T-helper 1 cell (primary cell): ENCODE measurements around the gene TBC1D26.
"Not testable (repeated sequence)": the region's sequence is repeated elsewhere in the genome, so short reads cannot be mapped to it uniquely, and the experiment has no call there.

Experiments used
- DNase-seq, 5 donors: peaks; one replicate each; pipeline ENCODE4 v3.0.0-alpha.2; 2012 to 2020
- total RNA-seq, 4 donors: gene quantifications; one replicate each; lab custom pipeline; 2026; lab: John Stamatoyannopoulos, UW

Gene TBC1D26
- 0 reads per million in 4 donors for total RNA-seq

DNA sequence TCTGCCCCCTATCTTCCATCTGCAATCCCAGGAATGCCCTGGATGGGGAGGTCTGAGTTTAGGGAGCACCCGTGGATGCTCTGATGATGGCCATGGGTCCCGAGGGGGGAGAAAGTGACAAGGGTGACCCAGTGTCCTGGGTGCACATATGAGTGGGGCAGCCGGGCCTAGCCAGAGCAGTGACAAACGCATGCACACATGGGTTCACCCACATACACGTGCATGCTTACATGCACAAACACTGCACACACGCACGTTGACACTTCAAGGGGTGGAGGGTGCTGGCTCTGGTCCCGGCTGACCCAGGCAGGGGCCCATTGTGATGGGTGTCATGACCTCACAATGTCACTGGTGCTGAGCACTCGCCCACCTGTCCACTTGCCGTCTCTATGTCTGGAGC, at the start of gene TBC1D26:
TBC1D26 (plus strand) TSS at position 384 of the 400 bp plus-strand sequence. CDS start 3,066 bp downstream, outside the sequence.
- not testable (repeated sequence) for DNase-seq

DNA sequence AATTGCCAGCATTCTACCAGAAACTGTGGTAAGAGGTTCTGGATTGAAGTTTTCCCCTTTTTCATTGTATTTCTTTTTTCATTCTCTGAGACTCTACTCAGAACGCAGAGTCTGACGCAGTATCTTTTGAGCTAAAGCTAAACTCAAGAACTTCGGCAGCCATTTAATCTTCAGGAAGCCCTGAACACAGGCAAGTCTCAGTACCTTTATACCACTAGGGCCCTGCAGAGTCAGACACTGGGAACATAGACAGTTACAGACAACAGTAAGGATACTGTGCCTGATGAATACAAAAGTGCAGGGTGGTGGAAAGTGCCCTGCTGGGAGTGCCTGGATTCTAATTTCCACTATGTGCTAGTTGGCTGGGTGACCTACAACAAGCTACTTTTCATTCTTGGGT, 48.9 kb upstream of the TBC1D26 start:
- DNase-seq, result peak in 1 of 5 donors; percentile 26

DNA sequence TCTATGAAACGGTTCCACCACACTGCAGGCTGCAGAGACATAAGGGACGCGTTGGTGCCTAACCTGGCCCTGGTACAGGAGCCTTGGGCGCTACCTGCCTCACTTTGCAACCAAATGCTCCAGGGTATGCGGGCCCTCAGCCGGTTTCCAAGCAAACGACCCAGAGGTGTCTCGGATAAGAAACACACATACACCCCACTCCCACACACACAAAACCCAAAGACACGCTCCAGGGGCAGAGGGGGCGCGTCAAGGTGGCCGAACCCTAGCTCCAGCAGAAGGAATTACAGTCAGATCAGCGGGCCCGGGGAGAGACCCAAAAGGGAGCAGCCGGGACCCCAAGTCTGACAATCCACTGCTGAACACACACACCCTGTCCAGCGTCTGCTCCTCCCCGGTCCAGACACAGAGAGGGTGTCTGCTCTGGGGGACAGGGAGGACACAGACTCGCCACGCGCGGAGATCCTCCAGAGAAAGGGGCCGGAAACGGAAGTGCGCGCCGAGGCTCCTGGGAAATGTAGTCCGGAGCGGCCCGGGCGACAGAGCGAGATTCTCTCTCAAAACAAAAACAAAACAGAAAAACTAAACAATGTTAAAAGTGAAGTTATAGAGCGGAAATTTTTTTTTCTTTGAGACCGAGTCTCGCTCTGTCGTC, 48.1 kb upstream of the TBC1D26 start, which contains the start of gene TRIM16:
TRIM16 (minus strand) TSS at position 488 of the 655 bp plus-strand sequence. CDS start 32,702 bp downstream, outside the sequence.
- DNase-seq, result peak; percentile 59 to 78 (median 72)

DNA sequence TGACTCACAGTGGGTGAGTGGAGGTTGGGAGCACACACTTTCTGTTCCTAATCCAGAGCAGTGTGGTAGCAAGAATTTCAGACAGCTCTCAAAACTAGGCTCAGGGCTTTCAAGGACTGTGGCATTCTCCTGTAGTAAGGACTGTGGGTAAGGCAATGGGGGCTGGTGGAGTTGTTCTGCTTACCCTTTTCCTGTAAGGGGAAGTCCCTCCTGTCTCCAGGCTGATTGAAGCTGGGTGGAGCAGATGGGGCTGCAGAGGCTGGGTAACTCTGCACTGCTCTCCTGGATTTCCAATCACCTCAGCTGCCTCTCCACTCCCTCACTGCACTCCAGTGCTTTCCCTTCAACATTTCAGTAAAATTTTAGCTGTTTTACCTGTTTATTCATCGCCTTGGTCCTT, 44.6 kb upstream of the TBC1D26 start:
- not testable (repeated sequence) for DNase-seq

DNA sequence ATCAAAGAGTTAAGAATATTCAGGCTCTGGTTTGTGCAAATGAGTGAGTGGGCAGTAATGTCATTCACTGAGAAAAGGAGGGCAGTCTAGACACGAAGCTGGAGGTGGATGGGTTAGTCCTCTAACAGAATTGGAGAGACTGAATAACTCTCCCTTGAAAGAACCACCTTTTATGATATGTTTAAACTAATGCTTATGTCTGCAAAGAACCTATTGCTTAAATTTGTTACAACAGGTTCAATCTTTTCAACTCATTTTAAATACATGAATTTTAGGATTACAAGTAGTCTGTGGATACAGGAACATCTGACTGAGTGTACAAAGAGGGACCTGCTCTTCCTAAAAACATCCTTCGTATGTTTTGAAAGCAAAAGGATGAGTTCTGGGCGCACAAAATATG, 33.1 kb upstream of the TBC1D26 start:
- not testable (repeated sequence) for DNase-seq

DNA sequence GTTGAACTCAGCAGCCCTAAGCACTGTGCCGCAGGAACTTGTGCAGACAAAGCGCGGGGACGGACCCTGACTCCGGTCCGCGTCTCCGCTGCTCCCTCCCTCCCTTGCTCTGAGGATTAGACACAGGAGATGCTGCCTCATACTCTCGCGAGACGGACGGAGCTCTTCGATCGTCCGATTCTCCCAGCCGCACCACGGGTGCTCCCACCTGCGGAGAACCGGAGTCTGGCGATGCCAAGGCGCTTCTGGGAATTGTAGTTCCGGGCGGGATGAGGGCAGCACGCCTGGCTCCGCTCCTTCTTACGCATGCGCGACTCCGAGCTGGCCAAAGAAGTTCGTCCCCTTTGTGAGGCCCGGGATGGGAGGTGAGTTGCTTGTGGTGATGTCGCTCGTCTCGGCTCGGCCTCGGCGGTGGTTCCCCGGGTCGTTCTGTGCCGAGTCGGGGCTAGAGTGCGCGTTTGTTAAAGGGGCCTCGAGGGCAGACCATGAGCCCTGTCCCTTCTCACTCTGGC, 32.6 kb upstream of the TBC1D26 start, which contains the start of gene ZNF286A:
ZNF286A (plus strand) TSS at position 340 of the 512 bp plus-strand sequence. CDS start 578 bp downstream, outside the sequence.
- peak; percentile 84 to 98 (median 91) for DNase-seq

DNA sequence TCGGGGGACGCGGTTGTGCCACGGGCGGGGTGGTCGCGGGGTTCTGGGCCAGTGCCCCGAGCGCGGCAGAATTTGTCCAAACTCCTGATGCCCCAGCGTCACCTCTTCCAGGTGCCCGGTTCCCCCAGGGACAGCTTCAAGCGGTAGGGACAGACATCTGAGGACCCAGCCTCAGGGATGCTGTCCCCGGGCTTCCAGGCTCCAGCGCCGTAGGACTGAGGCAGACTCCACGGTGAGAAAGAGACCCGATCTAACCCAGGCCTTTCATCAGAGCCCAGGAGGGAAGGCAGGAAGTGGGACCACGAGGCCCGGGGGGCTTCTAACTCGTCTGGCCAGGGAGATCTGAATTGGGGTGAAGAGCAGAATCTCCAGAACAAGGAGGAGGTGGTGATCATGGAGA, 32.1 kb upstream of the TBC1D26 start:
- DNase-seq, result not testable (repeated sequence)

DNA sequence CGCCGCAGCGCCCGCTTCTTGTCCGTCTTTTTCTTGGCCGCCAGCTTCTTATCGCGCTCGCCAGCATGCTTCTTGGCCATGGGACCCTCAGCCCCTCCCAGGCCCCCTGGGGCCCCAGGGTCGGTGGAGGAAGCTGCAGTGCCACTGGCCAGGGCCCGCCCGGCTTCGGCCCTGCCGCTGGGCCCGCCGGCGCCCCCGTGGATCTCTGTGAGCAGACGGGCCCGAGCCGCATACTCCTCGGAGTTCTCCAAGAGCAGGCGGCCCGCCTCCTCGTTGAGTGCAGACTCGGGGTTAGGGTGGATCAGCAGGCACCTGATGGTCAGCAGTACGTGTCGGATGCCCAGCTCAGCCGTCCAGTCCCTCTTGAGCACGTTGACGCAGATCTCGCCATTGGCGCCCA, 27.8 kb upstream of the TBC1D26 start:
- not testable (repeated sequence) for DNase-seq

DNA sequence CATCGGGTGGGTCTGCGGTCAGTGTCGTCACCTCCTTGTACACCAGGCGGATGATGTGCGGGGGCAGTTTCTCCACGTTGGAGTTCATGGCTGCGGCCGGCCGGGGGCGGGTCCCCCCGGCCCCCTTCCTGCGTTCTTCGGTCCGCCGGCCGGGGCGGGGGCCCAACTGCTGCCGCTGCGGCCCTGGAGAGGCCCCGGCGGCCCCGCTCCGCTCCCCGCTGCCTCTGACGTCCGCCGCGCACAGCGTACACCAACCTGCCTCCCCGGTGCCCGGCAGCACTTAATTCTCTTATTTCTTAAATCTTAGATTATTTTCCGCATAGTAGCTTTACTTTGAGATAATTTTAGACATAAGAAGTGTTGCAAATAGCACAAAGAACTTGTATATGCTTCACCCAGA, 27.3 kb upstream of the TBC1D26 start:
- not testable (repeated sequence) for DNase-seq

DNA sequence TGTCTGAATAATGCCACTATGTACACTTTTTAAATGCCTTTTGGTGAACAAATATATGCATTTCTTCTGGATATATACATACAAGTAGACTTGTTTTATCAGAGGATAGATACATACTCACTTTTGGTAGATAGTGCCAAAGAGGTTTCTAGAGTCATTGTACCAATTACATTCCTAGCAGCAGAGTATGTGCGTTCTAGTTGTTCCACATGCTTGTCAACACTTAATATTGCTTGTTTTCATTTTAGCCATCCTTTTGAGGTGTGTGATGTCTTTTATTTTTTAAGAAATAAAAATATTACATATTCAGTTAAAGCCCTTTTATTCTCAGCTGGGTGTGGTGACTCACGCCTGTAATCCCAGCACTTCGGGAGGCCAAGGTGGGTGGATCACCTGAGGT, 23.2 kb upstream of the TBC1D26 start:
- DNase-seq, result not testable (repeated sequence)

DNA sequence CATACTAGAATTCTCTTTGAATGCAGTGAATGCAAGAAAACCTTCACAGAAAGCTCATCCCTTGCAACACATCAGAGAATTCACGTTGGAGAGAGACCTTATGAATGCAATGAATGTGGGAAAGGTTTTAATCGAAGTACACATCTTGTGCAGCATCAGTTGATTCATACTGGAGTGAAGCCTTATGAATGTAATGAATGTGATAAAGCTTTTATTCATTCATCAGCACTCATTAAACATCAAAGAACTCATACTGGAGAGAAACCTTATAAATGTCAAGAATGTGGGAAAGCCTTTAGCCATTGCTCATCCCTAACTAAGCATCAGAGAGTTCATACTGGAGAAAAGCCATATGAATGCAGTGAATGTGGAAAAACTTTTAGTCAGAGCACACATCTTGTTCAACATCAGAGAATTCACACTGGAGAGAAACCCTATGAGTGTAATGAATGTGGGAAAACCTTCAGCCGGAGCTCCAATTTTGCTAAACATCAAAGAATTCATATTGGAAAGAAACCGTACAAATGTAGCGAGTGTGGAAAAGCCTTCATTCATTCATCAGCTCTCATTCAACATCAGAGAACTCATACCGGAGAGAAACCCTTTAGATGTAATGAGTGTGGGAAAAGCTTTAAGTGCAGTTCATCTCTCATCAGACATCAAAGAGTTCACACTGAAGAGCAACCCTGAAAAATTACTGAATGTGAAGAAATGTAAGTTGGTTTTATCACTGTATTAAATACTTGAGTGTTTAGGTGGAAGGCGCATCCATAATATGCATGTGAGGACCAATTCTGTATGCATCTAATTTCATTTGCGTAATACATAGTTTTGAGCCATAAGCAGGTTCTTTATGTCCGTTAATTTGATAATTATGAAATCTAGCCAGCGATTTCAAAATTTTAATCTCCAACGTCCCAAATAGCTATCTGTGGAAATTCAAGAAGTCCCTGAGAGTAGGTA, 15.2 kb upstream of the TBC1D26 start:
- DNase-seq, result not testable (repeated sequence)

DNA sequence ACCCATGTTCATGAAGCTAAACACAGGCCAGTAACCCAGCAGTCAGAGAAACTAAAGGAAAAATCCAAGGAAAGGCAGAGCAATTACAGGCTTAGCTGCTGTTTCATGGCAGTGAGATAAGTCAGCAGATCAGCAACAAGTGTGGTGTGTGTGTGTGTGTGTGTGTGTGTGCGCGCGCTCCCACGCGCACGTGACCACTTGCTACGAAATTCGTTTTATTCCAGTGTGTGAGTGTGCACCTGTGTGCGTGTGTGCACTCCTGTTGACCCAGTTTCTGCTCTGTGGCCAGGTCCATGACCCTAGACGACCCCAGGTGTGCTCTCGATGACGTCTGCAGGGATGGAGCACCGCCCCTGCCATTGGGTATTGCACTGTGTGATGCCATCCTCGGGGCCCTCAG, 1.5 kb upstream of the TBC1D26 start:
- DNase-seq, result not testable (repeated sequence)

DNA sequence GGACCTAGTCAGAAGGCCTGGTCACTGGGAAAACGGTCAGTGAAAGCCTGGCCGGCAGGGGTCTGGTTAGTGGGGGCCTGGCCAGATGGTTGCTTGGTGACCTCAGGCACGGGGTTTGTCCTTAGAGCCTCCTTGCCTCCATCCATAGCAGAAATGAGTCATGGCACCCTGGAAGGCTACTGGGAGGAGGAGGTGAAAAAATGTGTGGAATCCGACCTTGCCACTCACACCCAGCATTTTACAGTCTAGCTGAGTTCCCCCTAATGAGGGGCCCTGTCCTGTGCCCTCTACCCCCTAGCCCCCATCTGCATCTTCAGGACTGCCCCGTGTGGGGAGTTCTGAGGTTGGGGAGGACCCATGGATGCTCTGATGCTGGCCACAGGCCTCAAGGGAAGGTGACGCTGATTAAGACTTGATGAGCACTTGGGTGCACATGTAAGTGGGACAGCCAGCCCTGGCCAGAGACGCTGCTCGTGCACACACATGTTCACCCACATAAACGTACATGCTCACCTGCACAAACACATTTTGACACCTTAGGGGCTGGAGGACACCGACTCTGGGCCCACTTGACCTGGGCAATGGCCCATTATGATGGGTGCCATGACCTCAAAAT, 1.2 kb downstream of the TBC1D26 start:
- DNase-seq, result not testable (repeated sequence)

DNA sequence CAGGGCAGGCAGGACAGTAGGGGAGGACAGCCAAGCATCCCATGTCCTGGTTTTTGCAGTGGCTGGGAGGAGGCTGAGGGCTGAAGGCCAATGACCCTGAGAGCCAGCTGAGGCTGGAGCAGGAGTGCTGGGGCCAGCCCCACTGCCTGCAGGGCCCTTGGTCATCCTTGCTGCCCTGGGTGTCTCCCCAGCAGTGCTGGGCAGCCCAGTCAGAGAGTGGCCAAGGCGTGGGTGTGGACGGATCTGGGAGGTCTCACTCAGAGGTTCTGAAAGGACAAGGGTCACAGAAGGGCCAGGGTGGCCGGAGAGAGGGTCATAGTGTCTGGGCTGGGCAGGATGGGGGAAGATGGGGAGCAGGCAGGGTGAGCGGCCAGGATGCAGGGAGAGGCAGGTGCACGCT, 4.5 kb downstream of the TBC1D26 start:
- not testable (repeated sequence) for DNase-seq

DNA sequence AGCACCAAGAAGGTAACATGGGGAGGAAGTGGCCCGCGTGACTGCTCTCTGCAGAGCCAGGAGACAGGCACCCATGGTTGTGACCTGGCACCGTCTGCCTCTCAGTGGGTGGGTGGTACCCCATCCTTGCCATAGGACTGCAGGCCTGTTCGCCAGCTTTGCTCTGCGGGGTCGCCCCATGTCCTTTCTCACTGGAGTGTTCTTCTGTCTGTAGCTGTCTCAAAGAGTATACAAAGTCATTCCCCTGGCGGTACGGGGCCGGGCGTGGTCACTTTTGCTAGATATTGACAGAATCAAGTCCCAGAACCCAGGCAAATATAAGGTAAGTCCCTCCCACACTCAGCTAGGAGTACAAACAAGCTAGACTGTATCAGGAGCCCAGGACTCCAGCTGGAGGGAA, 6.0 kb downstream of the TBC1D26 start:
- no peak for DNase-seq

DNA sequence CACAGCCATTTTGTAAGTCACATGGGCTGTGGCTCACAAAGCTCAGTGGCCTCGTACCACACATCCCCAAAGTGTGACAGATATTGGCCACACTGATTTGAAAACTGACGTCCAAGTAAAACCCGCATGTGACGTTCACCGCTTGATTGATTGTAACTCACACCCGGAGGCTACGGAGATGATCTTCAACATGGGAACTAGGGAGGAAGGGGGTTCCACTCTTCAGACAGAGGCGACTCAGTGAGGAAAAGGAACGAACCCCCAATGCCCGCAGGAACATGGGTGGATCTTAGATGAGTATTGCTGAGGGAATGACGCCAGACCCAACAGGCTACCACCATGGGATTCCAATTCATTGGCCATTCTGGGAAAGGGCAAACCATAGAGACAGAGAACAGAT, 7.2 kb downstream of the TBC1D26 start:
- DNase-seq, result not testable (repeated sequence)

DNA sequence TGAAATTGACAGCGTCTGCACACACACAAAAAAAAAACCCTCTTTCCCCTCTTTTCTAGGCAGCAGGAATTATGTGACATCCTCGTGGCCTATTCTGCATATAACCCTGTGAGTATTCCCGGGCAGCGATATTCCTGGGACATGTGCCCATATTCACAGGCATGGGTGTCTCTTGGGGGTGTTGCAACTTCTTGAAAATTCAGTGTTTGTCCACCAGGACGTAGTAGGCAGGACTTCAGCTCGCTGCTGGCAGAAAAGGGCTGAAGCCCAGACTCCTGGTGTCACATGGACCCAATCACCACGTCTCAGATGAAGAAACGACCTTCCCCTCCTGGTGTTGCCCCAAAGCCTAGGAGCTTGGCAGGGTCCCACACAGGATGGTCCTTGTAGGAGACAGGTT, 8.0 kb downstream of the TBC1D26 start:
- not testable (repeated sequence) for DNase-seq

DNA sequence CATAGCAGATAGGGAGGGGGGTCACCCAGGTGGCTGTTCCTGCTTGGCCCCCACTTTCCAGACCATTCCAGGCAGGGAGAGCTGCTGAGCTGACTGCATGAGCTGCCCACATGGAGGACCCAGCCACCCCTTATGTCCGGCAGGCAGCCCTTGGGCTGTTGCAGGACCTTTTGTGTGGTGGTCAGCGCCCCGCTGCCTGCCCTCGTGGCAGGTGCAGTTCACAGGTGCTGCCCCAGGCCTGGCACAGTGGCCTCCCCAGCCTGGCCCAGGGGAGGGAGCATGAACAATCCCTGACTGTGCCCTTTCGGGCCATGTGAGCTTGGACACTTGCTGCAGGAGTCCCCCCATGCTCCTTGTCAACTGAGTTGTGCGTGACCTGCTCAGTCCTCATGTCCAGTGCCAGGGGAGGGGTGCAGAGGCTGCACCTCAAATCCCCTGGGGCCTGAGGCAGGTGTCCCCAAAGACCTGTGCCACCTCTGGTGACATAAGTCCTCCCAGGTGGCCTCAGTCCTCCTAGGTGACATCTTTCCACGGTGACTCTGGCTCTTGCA, 8.6 kb downstream of the TBC1D26 start:
- DNase-seq, result no peak

DNA sequence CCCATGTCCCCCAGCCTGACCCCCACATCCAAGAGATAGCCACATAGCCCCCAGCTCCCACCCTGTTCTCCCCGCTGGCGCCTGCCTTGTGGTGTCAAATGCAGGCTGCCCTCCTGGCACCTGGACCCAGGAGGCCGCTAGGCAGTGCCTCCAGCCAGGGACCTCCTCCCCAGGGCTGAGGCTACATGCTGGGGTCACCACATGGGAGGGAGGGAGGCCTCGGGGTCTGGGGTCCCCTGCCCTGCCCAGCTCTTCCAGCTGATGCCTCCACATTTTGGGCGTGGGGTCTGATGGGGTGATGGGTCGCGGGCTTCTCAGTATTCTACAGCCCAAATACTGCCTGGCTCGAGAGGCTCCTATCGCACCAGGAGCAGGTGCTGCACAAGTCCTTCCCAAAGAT, 9.5 kb downstream of the TBC1D26 start:
- no peak for DNase-seq

DNA sequence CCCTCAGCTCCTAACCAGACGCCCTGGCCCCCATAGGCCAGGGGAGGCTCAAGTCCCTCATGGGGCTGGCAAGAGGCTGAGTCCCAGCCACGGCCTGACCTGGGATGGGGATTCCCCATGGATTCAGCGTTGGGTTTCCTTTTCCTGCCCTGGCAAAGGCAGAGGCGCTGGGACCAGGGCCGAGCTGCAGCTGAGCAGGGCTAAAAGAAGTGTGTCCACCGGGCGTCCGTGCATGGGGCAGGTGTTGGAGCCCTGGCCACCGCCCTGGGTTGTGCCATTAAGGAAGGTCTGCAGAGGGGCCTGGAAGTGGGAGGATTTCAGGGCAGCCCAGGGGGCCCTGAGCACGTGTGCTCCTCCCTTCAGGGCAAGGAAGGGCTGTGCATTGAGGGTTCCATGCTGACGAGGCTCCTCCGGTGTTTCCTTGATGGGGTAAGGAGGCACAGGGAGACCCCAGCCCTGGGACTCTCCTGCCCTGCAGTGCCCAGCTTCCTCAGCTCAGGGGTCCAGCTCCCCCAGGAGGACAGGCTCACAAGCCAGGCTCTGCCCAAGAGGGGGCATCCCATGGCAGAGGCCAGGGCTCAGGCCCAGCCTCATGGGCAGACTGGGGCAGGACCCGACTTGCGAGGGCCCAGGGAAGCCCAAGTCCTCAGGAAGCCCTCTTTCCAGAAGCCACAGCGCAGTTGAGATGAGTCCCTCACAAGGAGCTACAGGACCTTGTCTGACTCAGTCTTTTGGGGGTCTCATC, 10.1 kb downstream of the TBC1D26 start:
- DNase-seq, result no peak

DNA sequence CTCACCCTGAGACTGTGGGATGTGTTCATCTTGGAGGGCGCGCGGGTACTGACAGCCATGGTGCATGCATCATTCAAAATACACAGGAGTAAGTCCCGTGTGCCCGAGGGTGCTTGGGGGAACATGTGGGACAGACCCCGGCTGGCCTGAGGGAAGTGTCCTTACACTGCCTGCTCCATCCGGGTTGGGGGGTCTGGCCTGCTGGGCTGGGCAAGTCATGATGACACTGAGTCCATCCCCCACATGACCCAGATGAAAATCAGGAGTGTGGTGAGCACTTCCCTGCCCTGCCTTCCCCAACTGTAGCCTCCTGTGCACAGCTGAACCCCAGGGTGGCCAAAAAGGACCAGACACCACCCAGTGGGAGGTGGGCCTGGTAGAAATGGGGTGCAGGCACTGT, 10.8 kb downstream of the TBC1D26 start:
- no peak for DNase-seq
